HepG2 (cell line): Measurements from ENCODE around the gene TEX35. TPM values are rescaled to one million over a fixed set of nuclear protein-coding genes. Genes with fewer than 3 reads are reported as not detected.

ENCODE experiments used
- ATAC-seq: fragments of 200-7000 bp; cut with Tn5 transposase; 3 replicates; pipeline ENCODE4 v1.9.1; 2020; ENCODE audit warnings: mild to moderate bottlenecking, moderate library complexity
- BruUV-seq: library from RNA; stranded (reverse); fragments of 400-500 nt; replicated peaks from 2 replicates; lab custom pipeline; 2021; lab: Mats Ljungman, UMichigan
- CTCF ChIA-PET: fragments of 300-600 bp; formaldehyde crosslinking; extraction: SDS; loops from one replicate; lab custom pipeline; 2021; ENCODE audit warnings: low total read pairs, inconsistent platforms, low intra/inter-chr PET ratio; lab: Yijun Ruan, JAX
- POLR2A ChIA-PET: fragments of 350-600 bp; sonication (Branson Sonifier 250); formaldehyde crosslinking; loops from one replicate; lab custom pipeline; 2020; ENCODE audit warnings: antibody characterized with exemption, inconsistent platforms; lab: Yijun Ruan, JAX
- DNase-seq: peaks from one replicate; pipeline ENCODE4 v3.0.0-alpha.2; 2015; ENCODE audit warnings: low spot score
- FAIRE-seq: peaks from 3 replicates; lab custom pipeline; 2011; peaks lifted over from hg19 to GRCh38; lab: Jason Lieb, UNC
- H2AFZ ChIP-seq: one replicate; pipeline ENCODE4 v1.6.1; 2011; ENCODE audit warnings: low read length, inconsistent platforms
- H3K27ac ChIP-seq: fragments of 300-600 bp; 3 replicates; pipeline ENCODE4 v1.8.0; 2011; ENCODE audit warnings: mixed run types, mild to moderate bottlenecking, mixed read lengths, low read length, inconsistent platforms; ENCODE audit not compliant: insufficient read depth; ENCODE audit errors: extremely low read length
- H3K27me3 ChIP-seq, 2 experiments: fragments of 200-600 bp in 1 of 2; 2 replicates in 1 of 2; 3 replicates in 1 of 2; pipeline versions ENCODE4 v1.6.0 to v1.8.0; 2011; ENCODE audit warnings: low read length in 2 of 2, mild to moderate bottlenecking in 2 of 2, moderate library complexity in 2 of 2, inconsistent platforms in 1 of 2; ENCODE audit not compliant: insufficient read depth in 2 of 2, control insufficient read depth in 1 of 2
- H3K36me3 ChIP-seq, 2 experiments: fragments of 200-600 bp in 1 of 2; replicated peaks in 1 of 2; 2 replicates in 1 of 2; 3 replicates in 1 of 2; pipeline versions ENCODE4 v1.5.1 to v1.8.0; 2011; ENCODE audit warnings: low read length in 2 of 2, inconsistent platforms in 1 of 2; ENCODE audit not compliant: insufficient read depth in 2 of 2, control insufficient read depth in 1 of 2
- H3K4me1 ChIP-seq: 2 replicates; pipeline ENCODE4 v1.5.1; 2012; ENCODE audit warnings: low read length, inconsistent platforms; ENCODE audit not compliant: insufficient read depth
- H3K4me2 ChIP-seq: 2 replicates; pipeline ENCODE4 v1.6.0; 2011; ENCODE audit warnings: low read depth, low read length, inconsistent platforms
- H3K4me3 ChIP-seq, 3 experiments: fragments of 200-600 bp in 1 of 3; sonication (generic), shearing (Covaris generic) in 1 of 3; replicated peaks in 1 of 3; 2 replicates each; pipeline ENCODE4 v1.5.1; 2011 to 2016; ENCODE audit warnings: low read length in 3 of 3, inconsistent platforms in 2 of 3, low read depth in 2 of 3, mild to moderate bottlenecking in 2 of 3, control low read depth in 1 of 3, mixed read lengths in 1 of 3; ENCODE audit not compliant: insufficient read depth in 1 of 3
- H3K79me2 ChIP-seq: one replicate; pipeline ENCODE4 v1.6.1; 2011; ENCODE audit warnings: low read length, inconsistent platforms; ENCODE audit not compliant: insufficient read depth
- H3K9ac ChIP-seq: 2 replicates; pipeline ENCODE4 v1.6.0; 2011; ENCODE audit warnings: mild to moderate bottlenecking, low read depth, low read length, inconsistent platforms; ENCODE audit not compliant: insufficient read depth
- H3K9me3 ChIP-seq: 2 replicates; pipeline ENCODE4 v1.5.1; 2012; ENCODE audit warnings: mild to moderate bottlenecking, low read length
- H4K20me1 ChIP-seq: 2 replicates; pipeline ENCODE4 v1.6.0; 2011; ENCODE audit warnings: inconsistent platforms, mild to moderate bottlenecking, low read length, moderate library complexity; ENCODE audit not compliant: insufficient read depth
- EEA1 ChIP-seq: sonication (generic); formaldehyde crosslinking; IDR thresholded peaks from 2 replicates; pipeline ENCODE4 v1.5.1; 2020; ENCODE audit warnings: mild to moderate bottlenecking, missing genetic modification reagents, borderline replicate concordance
- KDM5A ChIP-seq: fragments of 200-600 bp; sonication (generic); IDR thresholded peaks from 2 replicates; pipeline ENCODE4 v1.7.0; 2018; ENCODE audit warnings: antibody characterized with exemption, mild to moderate bottlenecking, low read length, borderline replicate concordance
- MED8 ChIP-seq: sonication (generic); formaldehyde crosslinking; IDR thresholded peaks from 2 replicates; pipeline ENCODE4 v1.8.1; 2023; ENCODE audit warnings: mild to moderate bottlenecking, missing genetic modification reagents; ENCODE audit not compliant: insufficient replicate concordance
- POLR2AphosphoS5 ChIP-seq: IDR thresholded peaks from 2 replicates; pipeline ENCODE4 v1.6.1; 2012; ENCODE audit warnings: low read depth, low read length
- ZNF510 ChIP-seq: sonication (generic); formaldehyde crosslinking; IDR thresholded peaks from 2 replicates; pipeline ENCODE4 v1.4.0; 2020; ENCODE audit warnings: low read depth, mild to moderate bottlenecking, missing genetic modification reagents
- ZNF530 ChIP-seq: sonication (generic); formaldehyde crosslinking; IDR thresholded peaks from 2 replicates; pipeline ENCODE4 v1.5.0; 2020; ENCODE audit warnings: low read depth, mild to moderate bottlenecking, missing genetic modification reagents
- WGBS: methylation state at CpG from one replicate; pipeline ENCODE4 v1.1.6; 2017; ENCODE audit warnings: low lambda C conversion rate; 5-methylcytosine and 5-hydroxymethylcytosine counted together
- in situ Hi-C: cut with HindIII; loops from 2 replicates; pipeline ENCODE4 v1.10.0; 2017; ENCODE audit warnings: low pct_unique_long_range_greater_than_20kb; ENCODE audit not compliant: extremely low pct_ligation_motif_present
- intact Hi-C: fragments of 100-400 bp; cut with micrococcal nuclease; formaldehyde crosslinking; loops from one replicate; pipeline ENCODE4 v1.10.0; 2022; ENCODE audit not compliant: unreplicated experiment
- polyA plus RNA-seq, 8 experiments: library from polyadenylated mRNA; depleted of rRNA in 3 of 8; stranded (reverse) in 7 of 8; unstranded in 1 of 8; fragments of >200 nt; fragmentation: Illumina TruSeq in 4 of 8; extraction: Trizol in 4 of 8; gene quantifications; 2 replicates each; pipeline versions ENCODE4 v1.2.1 to v1.2.3, GENCODE V29; 2011 to 2016; ENCODE audit warnings: low read depth in 4 of 8, missing spikeins in 1 of 8, mixed read lengths in 1 of 8; ENCODE audit not compliant: insufficient read depth in 1 of 8
- total RNA-seq, 5 experiments: library from RNA; depleted of rRNA; stranded (reverse); fragments of >200 nt; fragmentation: Illumina TruSeq; extraction: Trizol; gene quantifications; 2 replicates each; pipeline ENCODE4 v1.2.3, GENCODE V29; 2016; ENCODE audit warnings: low read depth in 1 of 5
- TF ChIP-seq, protein P1 (sequence below): IDR thresholded peaks from 2 replicates; pipeline ENCODE4 v1.6.1; 2016

Gene TEX35
- total and polyA plus RNA-seq, 2 of the 13 experiments (the other 11 are each of a cell fraction or from before 2014, with no cell fraction given), result not detected

DNA sequence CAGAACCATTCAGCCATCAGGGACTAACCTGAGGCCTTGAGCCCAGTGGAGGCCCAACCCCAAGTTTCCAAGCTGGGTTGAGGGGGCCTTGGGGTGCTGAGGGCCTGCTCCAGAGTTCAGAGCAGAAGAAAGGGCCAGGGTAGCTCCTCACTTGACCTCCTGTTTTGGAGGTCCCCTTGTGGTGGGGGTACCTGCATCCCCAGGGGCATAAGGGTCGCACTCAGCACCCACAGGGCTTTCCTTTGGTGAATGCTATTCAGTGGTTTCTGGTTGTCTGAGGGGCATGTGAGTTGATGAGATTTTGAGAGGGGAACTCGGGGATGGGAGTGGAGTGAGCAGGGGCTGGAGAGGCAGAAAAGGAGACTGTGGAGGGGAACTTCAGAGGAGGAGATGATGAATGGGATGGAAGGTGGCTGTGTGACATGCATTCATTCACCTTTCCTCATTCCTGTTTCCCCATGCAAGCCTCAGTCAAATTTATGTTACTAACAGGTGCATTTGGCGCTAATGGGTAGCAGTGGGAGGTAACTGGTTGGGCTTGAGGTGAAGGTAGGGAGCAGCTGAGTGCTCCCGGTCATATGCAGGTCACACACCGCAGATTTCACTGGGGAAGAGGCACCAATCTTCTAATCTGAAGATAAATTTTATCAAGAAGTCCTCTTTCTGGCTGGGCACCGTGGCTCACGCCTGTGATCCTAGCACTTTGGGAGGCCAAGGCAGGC is 50.4 kb downstream of the TEX35 start:
- intact Hi-C loops (no loop called here), in situ Hi-C loops (no loop called here)
- TF ChIP-seq POLR2AphosphoS5 (no peak), ZNF530 (no peak), ZNF510 (CRISPR knock-in tag) (no peak), EEA1 (CRISPR knock-in tag) (no peak), MED8 (CRISPR knock-in tag) (no peak), KDM5A (no peak)
- TF ChIP-seq, protein P1, sequence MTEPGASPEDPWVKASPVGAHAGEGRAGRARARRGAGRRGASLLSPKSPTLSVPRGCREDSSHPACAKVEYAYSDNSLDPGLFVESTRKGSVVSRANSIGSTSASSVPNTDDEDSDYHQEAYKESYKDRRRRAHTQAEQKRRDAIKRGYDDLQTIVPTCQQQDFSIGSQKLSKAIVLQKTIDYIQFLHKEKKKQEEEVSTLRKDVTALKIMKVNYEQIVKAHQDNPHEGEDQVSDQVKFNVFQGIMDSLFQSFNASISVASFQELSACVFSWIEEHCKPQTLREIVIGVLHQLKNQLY (CRISPR knock-in tag), result no peak
- Histone ChIP-seq H3K79me2 (no peaks in the 10 kb centered on the region), H3K9ac (no peak overlapping the region), H3K27ac (no peak overlapping the region), H2AFZ (no peak overlapping the region), H3K4me2 (no peak overlapping the region), H3K36me3 (no peaks in the 10 kb centered on the region), H3K4me3 (no peak overlapping the region), H3K9me3 (0 out of 2 replicates have a peak, but pooled peaks cover 6% of the 10 kb centered on the region), H4K20me1 (no peaks in the 10 kb centered on the region), H3K27me3 (no peaks in the 10 kb centered on the region), H3K4me1 (peaks cover 21% of the 10 kb centered on the region)
- CTCF ChIA-PET, result no interaction called here
- ATAC-seq, result no peak
- POLR2A ChIA-PET, result interaction anchor here (1.9 kb wide), 1 partner anchor 21 kb away, joined by 11 read pairs; no protein-coding TSS in a partner anchor
- no TSS peak for BruUV-seq
- no peak for DNase-seq
- WGBS, result 93% methylated on average over 7 of the region's 7 CpGs
- no peak for FAIRE-seq
